Measurements from ENCODE around the gene ARL15. TPM values are rescaled to one million over a fixed set of nuclear protein-coding genes. Genes with fewer than 3 reads are reported as not detected.
A peak's percentile ranks its signal among the peaks of the same experiment; 100 is the strongest.

ARL15 gene
- total and polyA plus RNA-seq, 9 of the 15 experiments (the other 6 are each of a cell fraction or from before 2014, with no cell fraction given), result 18.5 to 80.4 (median 57.0) TPM

GRCh38 chr5:54249210-54250028 is 61.0 kb downstream of the ARL15 start (continued):
- TF ChIP-seq, protein P1, sequence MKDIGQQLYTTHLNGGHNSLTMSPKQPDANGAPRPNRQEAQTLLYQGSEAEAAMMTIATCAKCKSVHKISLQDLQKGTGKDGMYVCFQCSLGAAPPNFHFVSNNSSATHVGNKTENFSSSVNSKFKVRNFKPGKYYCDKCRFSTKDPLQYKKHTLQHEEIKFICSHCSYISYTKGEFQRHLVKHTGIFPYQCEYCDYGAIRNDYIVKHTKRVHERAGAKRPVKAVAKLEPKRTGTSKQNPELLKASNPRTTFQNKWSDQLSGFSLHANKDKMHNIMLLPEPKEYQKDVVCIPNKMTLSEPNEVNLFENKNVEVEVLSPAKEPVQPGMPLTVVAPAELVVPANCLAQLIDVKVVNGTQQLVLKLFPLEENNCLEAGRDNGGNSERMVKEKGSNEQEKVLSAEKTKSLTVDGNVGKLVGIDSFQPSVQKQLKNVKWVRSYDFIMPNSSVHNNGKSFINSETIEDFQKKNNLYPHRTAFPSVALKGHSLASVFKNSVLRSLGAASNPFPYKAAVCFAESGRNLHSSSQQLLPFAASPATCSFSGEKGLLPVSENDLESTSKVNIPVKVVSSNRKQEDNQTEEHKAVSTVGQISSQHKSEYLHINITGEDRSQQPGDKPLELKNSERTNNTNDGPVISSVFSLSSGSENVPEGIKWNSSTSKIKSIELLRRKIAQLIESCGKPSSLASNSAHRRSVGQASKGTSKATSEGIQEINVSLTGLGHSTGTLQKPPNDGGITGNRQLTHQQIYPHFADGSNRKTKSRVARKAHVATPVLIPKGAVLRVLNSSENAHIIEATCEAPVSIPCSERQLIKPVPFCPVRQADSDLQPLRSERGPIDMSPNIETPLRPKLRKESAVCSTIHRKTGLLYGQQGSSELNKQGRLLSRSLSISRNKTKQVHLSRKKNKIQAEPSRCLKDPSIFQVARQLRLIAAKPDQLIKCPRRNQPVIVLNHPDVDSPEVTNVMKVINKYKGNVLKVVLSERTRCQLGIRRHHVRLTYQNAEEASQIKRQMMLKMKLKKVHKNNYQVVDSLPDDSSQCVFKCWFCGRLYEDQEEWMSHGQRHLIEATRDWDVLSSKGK (CRISPR knock-in tag; IDR thresholded peaks at IDR 0.05), result no peak
- TF ChIP-seq SMAD4 (CRISPR knock-in tag; conservative IDR thresholded peaks at IDR 0.05) (no peak), HOXB6 (CRISPR knock-in tag; IDR thresholded peaks at IDR 0.05; ENCODE audit: borderline replicate concordance) (no peak), TFAM (CRISPR knock-in tag; conservative IDR thresholded peaks at IDR 0.05) (no peak), GTF2E2 (tag; IDR thresholded peaks at IDR 0.05) (no peak), TRIM24 (IDR thresholded peaks at IDR 0.05) (no peak), ZNF175 (CRISPR knock-in tag; IDR thresholded peaks at IDR 0.05; ENCODE audit: low read depth) (no peak), ZNF766 (CRISPR knock-in tag; conservative IDR thresholded peaks at IDR 0.05) (peak; percentile 64; the same call in 1 of the 2 replicates), TARDBP (IDR thresholded peaks at IDR 0.05) (no peak), SOX6 (IDR thresholded peaks at IDR 0.05) (no peak), ZNF707 (CRISPR knock-in tag; conservative IDR thresholded peaks at IDR 0.05) (no peak), NCOA2 (IDR thresholded peaks at IDR 0.05; ENCODE audit: partially characterized antibody in 2 of 2) (peak in 1 of 2 experiments; percentile 22), TAF9B (IDR thresholded peaks at IDR 0.05; ENCODE audit: partially characterized antibody) (peak; percentile 16), SPI1 (IDR thresholded peaks at IDR 0.05; ENCODE audit: borderline replicate concordance, low read depth, low read length) (peak; percentile 40; the same call in 1 of the 2 replicates), DPF2 (IDR thresholded peaks at IDR 0.05) (peak; percentile 43; the same call in 1 of the 2 replicates), ELF1 (tag; IDR thresholded peaks at IDR 0.05) (no peak), ZNF263 (CRISPR knock-in tag; IDR thresholded peaks at IDR 0.05; ENCODE audit: borderline replicate concordance) (no peak), NFIC (IDR thresholded peaks at IDR 0.05) (peak; percentile 99), MITF (IDR thresholded peaks at IDR 0.05) (no peak), SMAD3 (CRISPR knock-in tag; conservative IDR thresholded peaks at IDR 0.05) (no peak), RBM39 (optimal IDR thresholded peaks at IDR 0.05; ENCODE audit: low read depth, low read length) (no peak)
- TF ChIP-seq, protein P2, sequence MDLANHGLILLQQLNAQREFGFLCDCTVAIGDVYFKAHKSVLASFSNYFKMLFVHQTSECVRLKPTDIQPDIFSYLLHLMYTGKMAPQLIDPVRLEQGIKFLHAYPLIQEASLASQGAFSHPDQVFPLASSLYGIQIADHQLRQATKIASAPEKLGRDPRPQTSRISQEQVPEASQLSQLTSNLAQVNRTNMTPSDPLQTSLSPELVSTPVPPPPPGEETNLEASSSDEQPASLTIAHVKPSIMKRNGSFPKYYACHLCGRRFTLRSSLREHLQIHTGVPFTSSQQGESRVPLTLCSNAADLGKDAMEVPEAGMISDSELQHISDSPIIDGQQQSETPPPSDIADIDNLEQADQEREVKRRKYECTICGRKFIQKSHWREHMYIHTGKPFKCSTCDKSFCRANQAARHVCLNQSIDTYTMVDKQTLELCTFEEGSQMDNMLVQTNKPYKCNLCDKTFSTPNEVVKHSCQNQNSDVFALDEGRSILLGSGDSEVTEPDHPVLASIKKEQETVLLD (IDR thresholded peaks at IDR 0.05), result no peak

Measured in K562 (cell line).